HG03520 (cell line): ENCODE results near the gene CCDC157.
A peak's percentile ranks its signal among the peaks of the same experiment; 100 is the strongest.
"Not testable (repeated sequence)": the region's sequence is repeated elsewhere in the genome, so short reads cannot be mapped to it uniquely, and the experiment has no call there.

ENCODE experiments used
- ATAC-seq: cut with Tn5 transposase; IDR thresholded peaks from one replicate; pipeline ENCODE4 v1.9.1; 2021; ENCODE audit warnings: mild to moderate bottlenecking, moderate library complexity; ENCODE audit not compliant: unreplicated experiment

The CCDC157 gene

GRCh38 chr22:30386960-30387827 lies 30.4 kb downstream of the CCDC157 start, which contains the start of gene RNF215:
Gene RNF215 (minus strand): TSS chr22:30387411. CDS start chr22:30387313, 98 bp downstream.
- ATAC-seq: peak; percentile 59

GRCh38 chr22:30390974-30391691 lies 34.3 kb downstream of the CCDC157 start:
- no peak for ATAC-seq

- ATAC-seq: no peak
Measured at GRCh38 chr22:30392661-30393321, 36.0 kb downstream of the CCDC157 start.

DNA sequence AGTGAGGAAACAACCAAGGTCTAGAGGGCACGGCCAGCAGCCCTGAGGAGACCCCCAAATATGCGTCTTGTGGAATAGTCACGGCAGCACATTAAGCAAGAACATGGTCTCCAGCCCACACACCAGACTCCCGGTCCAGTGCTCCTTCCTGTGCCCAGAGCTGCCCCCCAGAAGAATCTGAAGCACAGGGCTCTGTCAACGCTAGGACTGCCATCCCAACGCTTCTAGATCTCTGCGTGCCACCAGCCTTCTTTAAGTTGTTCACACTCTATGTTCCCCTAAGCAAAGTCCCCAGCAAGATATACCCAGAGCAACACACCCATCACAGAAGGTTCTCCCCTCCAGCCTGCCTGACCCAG lies 36.5 kb downstream of the CCDC157 start:
- no peak for ATAC-seq

DNA sequence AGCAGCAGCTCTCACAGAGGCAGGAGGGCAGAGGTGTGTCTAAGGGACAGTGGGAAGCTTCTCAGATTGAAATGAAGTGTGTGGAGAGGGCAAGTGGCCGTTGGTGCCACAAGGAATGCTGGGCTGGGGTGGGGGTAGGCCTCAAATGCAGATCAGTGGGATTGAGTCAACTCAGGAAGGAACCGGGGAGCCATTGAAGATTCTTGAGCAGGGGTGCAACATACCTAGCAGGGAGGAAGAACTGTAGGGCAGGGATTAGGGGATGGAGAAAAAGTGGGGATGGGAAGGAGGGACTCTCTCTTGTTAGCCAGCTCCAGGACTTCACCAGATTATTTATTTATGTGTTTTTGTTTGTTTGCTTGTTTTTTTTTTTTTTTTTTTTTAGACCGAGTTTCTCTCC lies 37.1 kb downstream of the CCDC157 start:
- no peak for ATAC-seq

- ATAC-seq: no peak
Measured at GRCh38 chr22:30396871-30397655, 40.3 kb downstream of the CCDC157 start, which contains the start of gene SEC14L2. Gene SEC14L2 (plus strand): TSS chr22:30397018. CDS start chr22:30397117, 99 bp downstream.

- no peak for ATAC-seq
Measured at GRCh38 chr22:30397656-30398635, 41.1 kb downstream of the CCDC157 start.

DNA sequence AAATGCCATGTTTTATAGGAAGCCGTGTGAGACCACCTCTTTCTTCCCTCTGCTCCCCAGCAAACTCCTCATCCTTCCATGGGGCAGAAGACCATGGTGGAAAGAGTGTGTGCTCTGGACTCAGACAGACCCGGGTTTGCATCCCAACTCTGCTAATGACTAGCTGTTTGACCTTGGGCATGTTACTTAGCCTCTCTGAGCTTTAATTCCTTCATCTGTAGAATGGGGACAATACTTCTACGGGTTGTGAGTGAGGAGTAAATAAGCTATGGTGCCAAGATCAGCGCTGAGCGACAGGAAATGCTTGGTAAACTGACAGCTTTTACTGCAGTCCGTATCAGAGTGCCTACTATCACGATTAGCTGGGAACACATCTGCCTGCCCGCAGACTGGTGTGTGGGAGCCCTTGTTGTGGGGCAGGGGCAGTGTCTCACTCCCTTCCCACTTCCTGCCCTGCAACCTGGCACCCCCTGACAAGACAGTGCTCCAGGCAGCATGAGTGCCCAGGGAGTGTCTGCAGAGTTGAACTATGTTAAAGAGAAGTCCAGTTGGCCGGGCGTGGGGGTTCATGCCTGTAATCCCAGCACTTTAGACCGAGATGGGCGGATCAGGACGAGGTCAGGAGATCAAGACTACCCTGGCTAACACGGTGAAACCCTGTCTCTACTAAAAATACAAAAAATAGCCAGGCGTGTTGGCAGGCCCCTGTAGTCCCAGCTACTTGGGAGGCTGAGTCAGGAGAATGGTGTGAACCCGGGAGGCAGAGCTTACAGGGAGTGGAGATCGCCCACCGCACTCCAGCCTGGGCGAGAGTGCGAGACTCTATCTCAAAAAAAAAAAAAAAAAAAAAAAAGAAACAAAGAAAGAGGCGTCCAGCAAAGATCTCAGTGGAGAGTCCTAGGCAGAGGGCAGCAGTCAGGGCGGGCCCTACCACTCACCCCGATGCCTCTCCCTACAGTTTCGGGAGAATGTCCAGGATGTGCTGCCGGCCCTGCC lies 42.2 kb downstream of the CCDC157 start:
- ATAC-seq: no peak

GRCh38 chr22:30399718-30400117 lies 42.9 kb downstream of the CCDC157 start:
- no peak for ATAC-seq

DNA sequence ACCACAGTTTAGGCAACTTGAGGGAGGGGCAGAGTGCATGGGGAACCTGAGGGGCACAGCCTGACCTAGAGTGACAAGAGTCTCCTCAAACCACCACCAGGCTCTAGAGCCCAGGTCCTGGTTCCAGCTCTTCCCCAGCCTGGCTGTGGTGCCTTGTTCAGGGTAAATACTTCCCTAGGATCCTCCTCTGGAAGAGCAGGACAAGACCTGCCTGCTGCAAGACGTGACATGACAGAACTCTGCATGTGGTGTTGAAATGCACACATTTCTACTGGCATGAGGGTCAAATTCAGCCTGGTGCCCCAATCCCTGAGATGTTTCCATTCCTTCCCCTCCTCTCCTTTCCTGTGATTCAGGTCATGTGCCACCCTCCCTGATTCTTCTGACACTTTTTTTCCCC lies 43.4 kb downstream of the CCDC157 start:
- ATAC-seq: no peak

- ATAC-seq: not testable (repeated sequence)
Measured at GRCh38 chr22:30401024-30401423, 44.2 kb downstream of the CCDC157 start.

DNA sequence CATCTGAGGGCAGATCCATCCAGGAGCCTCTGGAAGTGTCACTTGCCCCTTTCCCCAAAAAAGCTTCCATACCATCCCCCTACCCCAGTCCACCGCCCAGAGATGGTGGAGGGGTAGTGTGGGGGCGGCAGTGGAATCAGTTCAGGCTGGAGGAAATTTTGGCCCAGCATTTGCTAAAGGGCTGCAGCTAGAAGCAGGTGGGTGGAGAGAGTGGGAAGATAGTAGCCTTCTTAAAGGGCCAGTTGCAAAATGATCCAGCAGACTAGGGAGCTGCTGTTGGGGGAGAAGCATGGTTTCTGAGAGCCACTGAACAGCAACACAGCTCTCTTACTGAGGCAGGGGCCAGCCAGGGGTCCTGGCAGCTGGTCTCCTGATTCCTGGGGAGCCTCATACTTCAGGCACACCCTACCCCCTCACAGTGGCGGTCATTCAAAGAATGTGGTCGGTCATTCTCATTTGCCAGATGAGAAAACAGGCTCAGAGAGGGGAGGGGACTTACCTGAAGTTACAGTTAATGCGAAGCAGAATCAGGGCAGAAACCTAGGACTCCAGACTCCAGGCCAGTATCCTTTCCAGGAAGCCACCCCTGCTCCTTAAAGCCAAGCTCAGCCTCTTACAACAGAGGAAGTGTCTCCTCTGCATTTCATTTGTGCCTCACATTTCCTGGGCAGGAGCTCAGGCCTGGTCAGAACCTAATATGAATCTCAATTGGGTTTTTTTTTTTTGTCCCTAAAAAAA lies 45.4 kb downstream of the CCDC157 start:
- no peak for ATAC-seq

- not testable (repeated sequence) for ATAC-seq
Measured at GRCh38 chr22:30402766-30403104, 45.9 kb downstream of the CCDC157 start.

- ATAC-seq: no peak
Measured at GRCh38 chr22:30404307-30404706, 47.5 kb downstream of the CCDC157 start.

DNA sequence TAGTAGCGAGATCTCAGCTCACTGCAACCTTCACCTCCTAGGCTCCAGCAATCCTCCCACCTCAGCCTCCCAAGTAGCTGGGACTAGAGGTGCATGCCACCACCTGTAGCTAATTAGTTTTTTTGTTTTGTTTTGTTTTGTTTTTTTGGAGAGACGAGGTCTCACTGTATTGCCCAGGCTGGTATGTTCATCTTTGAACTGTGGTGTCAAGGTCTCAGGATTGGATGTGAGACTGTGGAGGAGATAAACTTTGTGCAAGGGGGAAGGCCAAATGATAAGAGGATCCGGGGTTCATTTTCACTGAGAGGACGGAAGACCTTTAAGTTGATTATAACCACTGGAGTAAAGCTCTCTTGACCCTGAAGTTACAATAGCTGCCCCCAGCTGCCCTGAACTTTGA lies 48.9 kb downstream of the CCDC157 start:
- no peak for ATAC-seq

DNA sequence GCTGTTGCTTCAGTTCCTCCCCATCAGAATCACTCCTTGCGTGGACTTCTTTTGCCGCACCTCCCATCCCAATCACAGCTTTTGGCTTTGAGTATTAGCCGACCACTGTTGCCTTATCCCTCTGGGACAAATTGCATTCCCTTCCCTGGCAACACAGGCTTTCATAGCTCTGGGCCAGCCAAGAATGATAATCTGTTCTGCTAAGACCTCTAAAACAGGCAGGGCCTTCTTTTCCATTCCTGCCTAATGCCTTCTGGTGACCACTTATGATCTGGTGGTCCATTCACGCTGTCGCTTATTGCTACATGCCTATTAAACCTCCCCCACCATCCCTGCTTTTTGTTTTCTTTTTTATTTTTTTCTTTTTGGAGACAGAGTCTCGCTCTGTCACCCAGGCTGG lies 49.6 kb downstream of the CCDC157 start:
- no peak for ATAC-seq

GRCh38 chr22:30408388-30409102 lies 51.7 kb downstream of the CCDC157 start:
- no peak for ATAC-seq
